ENCODE data around the gene DCUN1D2. TPM values are rescaled to one million over a fixed set of nuclear protein-coding genes. Genes with fewer than 3 reads are reported as not detected.

Gene DCUN1D2
- total and polyA plus RNA-seq, 3 donors from 2014 or later, result 16.3 to 78.5 (median 65.9) TPM

GRCh38 chr13:113485545-113485944 lies 5.0 kb downstream of the DCUN1D2 start:
- peak overlapping the region; percentile 16 to 28 for H3K27ac ChIP-seq
- intact Hi-C loops (cut with DNase I; ENCODE audit: low total_unique reads), result no loop called here
- DNase-seq, result no peak
- WGBS, 2 donors, result 53 to 82% methylated on average over 13 of the region's 13 CpGs
- peaks cover 22% of the 10 kb centered on the region for H3K4me1 ChIP-seq
- no peaks in the 10 kb centered on the region for H3K9me3 ChIP-seq
- no peaks in the 10 kb centered on the region for H3K27me3 ChIP-seq
- TF ChIP-seq, protein P1, sequence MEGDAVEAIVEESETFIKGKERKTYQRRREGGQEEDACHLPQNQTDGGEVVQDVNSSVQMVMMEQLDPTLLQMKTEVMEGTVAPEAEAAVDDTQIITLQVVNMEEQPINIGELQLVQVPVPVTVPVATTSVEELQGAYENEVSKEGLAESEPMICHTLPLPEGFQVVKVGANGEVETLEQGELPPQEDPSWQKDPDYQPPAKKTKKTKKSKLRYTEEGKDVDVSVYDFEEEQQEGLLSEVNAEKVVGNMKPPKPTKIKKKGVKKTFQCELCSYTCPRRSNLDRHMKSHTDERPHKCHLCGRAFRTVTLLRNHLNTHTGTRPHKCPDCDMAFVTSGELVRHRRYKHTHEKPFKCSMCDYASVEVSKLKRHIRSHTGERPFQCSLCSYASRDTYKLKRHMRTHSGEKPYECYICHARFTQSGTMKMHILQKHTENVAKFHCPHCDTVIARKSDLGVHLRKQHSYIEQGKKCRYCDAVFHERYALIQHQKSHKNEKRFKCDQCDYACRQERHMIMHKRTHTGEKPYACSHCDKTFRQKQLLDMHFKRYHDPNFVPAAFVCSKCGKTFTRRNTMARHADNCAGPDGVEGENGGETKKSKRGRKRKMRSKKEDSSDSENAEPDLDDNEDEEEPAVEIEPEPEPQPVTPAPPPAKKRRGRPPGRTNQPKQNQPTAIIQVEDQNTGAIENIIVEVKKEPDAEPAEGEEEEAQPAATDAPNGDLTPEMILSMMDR (IDR thresholded peaks at IDR 0.05), result no peak
- no peak for TF ChIP-seq POLR2A (IDR thresholded peaks at IDR 0.05)
- H3K4me3 ChIP-seq, result no peak overlapping the region
- H3K36me3 ChIP-seq (ENCODE audit: low read depth, missing control alignments), result no peaks in the 10 kb centered on the region

- H3K4me3 ChIP-seq, result peak overlapping the region; percentile 3 to 6
- intact Hi-C loops (cut with DNase I; ENCODE audit: low total_unique reads), result no loop called here
Measured at GRCh38 chr13:113483504-113484293, 6.8 kb downstream of the DCUN1D2 start.

GRCh38 chr13:113483081-113483480 lies 7.4 kb downstream of the DCUN1D2 start:
- peak overlapping the region; percentile 46 to 59 for H3K27ac ChIP-seq
- 36 to 52% methylated on average over 7 of the region's 7 CpGs for WGBS, 2 donors
- H3K4me3 ChIP-seq, result peak overlapping the region; percentile 3 to 6
- TF ChIP-seq POLR2A (IDR thresholded peaks at IDR 0.05), result no peak
- TF ChIP-seq, protein P1 (IDR thresholded peaks at IDR 0.05), result no peak
- H3K4me1 ChIP-seq, result peaks cover 7% of the 10 kb centered on the region
- intact Hi-C loops (cut with DNase I; ENCODE audit: low total_unique reads), result no loop called here
- no peaks in the 10 kb centered on the region for H3K9me3 ChIP-seq
- no peaks in the 10 kb centered on the region for H3K36me3 ChIP-seq (ENCODE audit: low read depth, missing control alignments)
- DNase-seq, result no peak
- no peaks in the 10 kb centered on the region for H3K27me3 ChIP-seq

More at GRCh38 chr13:113483504-113484293, 6.8 kb downstream of the DCUN1D2 start:
- Histone ChIP-seq H3K27me3 (no peaks in the 10 kb centered on the region), H3K27ac (peak overlapping the region; percentile 46 to 59), H3K9me3 (no peaks in the 10 kb centered on the region), H3K4me1 (peaks cover 13% of the 10 kb centered on the region), H3K36me3 (ENCODE audit: low read depth, missing control alignments) (no peaks in the 10 kb centered on the region)
- peak; percentile 49 for DNase-seq
- WGBS, 2 donors, result 60 to 68% methylated on average over 26 to 36 of the region's 36 CpGs
- TF ChIP-seq POLR2A (IDR thresholded peaks at IDR 0.05), result no peak
- TF ChIP-seq, protein P1 (IDR thresholded peaks at IDR 0.05), result no peak

- Histone ChIP-seq H3K36me3 (ENCODE audit: low read depth, missing control alignments) (no peaks in the 10 kb centered on the region), H3K4me1 (no peaks in the 10 kb centered on the region), H3K27ac (no peak overlapping the region), H3K9me3 (no peaks in the 10 kb centered on the region), H3K4me3 (no peak overlapping the region), H3K27me3 (no peaks in the 10 kb centered on the region)
- TF ChIP-seq, protein P1 (IDR thresholded peaks at IDR 0.05), result no peak
- TF ChIP-seq POLR2A (IDR thresholded peaks at IDR 0.05), result no peak
- no peak for DNase-seq
- intact Hi-C loops (cut with DNase I; ENCODE audit: low total_unique reads), result no loop called here
- WGBS, 2 donors, result 71 to 78% methylated on average over 4 of the region's 4 CpGs
Measured at GRCh38 chr13:113479179-113479578, 11.3 kb downstream of the DCUN1D2 start.

DNA sequence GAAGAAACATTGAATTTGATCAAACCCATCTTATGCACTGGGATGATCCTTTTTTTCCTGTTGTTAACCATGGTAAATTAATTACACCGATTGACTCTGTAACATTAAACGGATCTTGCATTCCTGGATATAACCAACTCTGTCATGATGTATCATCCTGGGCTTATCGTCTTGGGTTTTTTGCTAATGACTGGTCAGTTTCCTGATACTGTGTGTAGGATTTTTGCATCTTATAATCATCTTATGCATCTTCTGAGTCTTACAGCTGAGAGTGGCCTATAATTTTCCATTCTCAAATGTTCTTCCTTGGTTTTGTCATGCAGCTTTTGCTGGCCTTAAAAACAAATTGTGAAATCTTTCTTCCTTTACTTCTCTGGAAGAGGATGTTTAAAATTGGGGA lies 12.8 kb downstream of the DCUN1D2 start:
- no peaks in the 10 kb centered on the region for H3K4me1 ChIP-seq
- 93 to 99% methylated on average over 3 of the region's 3 CpGs for WGBS, 2 donors
- no peaks in the 10 kb centered on the region for H3K27me3 ChIP-seq
- H3K9me3 ChIP-seq, result no peaks in the 10 kb centered on the region
- H3K27ac ChIP-seq, result no peak overlapping the region
- intact Hi-C loops (cut with DNase I; ENCODE audit: low total_unique reads), result no loop called here
- no peak for TF ChIP-seq POLR2A (IDR thresholded peaks at IDR 0.05)
- TF ChIP-seq, protein P1 (IDR thresholded peaks at IDR 0.05), result no peak
- no peak overlapping the region for H3K4me3 ChIP-seq
- H3K36me3 ChIP-seq (ENCODE audit: low read depth, missing control alignments), result no peaks in the 10 kb centered on the region
- no peak for DNase-seq

Data from testis (tissue), 3 donors.